OCI-LY7 (cell line): Measurements from ENCODE around the gene PRM2.

Experiments
- EZH2phosphoT487 ChIP-seq: fragments of 200-600 bp; sonication (generic); IDR thresholded peaks from 2 replicates; pipeline ENCODE4 v1.6.1; 2018; ENCODE audit warnings: low read depth, borderline replicate concordance, mild to moderate bottlenecking, mixed run types, antibody characterized with exemption, low read length, moderate library complexity, mixed read lengths
- TF ChIP-seq, protein P1 (sequence below): fragments of 200-600 bp; sonication (generic); conservative IDR thresholded peaks from 2 replicates; pipeline ENCODE4 v1.5.1; 2014; ENCODE audit warnings: mild to moderate bottlenecking, antibody characterized with exemption, low read length, moderate library complexity, mixed read lengths

DNA sequence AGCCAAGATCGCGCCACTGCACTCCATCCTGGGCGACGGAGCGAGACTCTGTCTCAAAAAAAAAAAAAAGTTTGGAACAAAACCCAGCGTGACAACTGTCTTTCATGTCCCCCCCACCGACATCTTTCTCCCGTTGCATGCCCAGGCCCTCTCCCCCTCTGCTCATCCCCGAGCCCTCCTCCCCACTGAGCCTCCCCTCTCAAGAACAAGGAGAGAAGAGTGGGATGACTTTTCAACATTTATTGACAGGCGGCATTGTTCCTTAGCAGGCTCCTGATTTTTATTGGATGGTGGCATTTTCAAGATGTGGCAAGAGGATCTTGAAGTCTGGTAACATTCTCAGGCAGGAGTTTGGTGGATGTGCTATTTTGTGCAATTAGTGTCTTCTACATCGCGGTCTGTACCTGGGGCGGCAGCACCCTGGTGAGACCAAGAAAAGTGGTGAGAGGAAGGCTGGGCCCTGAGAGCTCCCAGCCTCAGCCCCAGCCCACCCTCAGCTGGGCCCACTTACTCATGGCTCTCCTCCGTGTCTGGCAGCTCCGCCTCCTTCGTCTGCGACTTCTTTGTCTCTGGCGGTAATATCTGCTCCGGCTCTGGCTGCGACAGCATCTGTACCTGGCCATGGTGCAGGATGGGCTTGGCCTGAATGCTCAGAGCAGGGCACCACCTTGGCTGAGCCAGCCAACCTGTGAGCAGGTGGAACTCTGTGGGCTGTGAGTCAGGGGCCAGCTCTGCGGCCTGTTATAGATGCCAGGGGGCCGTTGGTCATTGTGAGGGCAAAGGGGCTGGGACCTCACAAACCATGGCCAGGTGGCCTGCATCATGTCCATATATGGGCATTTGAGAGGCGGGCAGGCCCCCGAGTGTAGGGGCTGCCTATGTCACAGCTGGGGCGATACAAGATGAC is 4.6 kb upstream of the PRM2 start, which contains the start of gene PRM1:
- TF ChIP-seq, protein P1, sequence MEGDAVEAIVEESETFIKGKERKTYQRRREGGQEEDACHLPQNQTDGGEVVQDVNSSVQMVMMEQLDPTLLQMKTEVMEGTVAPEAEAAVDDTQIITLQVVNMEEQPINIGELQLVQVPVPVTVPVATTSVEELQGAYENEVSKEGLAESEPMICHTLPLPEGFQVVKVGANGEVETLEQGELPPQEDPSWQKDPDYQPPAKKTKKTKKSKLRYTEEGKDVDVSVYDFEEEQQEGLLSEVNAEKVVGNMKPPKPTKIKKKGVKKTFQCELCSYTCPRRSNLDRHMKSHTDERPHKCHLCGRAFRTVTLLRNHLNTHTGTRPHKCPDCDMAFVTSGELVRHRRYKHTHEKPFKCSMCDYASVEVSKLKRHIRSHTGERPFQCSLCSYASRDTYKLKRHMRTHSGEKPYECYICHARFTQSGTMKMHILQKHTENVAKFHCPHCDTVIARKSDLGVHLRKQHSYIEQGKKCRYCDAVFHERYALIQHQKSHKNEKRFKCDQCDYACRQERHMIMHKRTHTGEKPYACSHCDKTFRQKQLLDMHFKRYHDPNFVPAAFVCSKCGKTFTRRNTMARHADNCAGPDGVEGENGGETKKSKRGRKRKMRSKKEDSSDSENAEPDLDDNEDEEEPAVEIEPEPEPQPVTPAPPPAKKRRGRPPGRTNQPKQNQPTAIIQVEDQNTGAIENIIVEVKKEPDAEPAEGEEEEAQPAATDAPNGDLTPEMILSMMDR: no peak
- no peak for TF ChIP-seq EZH2phosphoT487
